Right hindlimb (tissue), 1 donor: ENCODE results near the gene RAB40C.

Experiments
- DNase-seq: peaks from one replicate; pipeline ENCODE4 v3.0.0-alpha.2; 2018

Gene RAB40C

DNA sequence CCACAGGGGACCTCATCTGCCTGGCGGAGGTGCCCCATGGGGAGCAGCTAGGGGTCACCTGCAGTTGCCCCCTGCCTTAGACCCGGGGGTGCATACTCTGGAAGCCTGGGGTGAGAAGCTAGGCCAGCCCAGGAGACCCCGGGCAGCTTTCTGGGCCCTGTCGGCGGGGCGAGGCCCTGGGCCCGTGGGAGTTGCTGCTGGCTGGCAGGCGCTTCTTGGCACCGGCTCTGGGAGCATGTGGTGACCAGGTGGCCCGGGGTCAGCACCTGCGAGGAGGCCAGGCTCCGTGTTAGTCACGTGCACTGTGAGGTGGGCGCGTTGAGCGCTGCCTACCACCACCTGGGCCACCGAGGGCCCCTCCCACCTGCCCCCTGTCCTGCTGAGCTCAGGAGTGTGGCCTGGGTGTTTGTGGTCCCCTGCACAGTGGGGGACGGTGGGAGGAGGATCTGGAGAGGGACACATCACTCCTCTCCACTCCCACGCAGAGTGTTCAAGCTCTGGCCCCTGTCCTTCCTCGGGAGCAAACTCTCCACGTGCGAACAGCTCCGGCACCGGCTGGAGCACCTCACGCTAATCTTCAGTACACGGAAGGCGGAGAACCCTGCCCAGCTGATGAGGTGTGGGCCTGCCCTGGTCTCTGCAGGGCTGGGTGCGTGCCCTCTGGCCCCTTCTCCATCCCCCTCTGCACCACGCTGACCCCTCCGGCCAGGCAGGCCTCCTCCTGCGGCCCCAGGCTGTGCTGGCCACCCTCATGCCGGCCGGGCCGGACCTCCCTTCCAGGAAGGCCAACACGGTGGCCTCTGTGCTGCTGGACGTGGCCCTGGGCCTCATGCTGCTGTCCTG, 14.3 kb upstream of the RAB40C start:
- DNase-seq: no peak

DNA sequence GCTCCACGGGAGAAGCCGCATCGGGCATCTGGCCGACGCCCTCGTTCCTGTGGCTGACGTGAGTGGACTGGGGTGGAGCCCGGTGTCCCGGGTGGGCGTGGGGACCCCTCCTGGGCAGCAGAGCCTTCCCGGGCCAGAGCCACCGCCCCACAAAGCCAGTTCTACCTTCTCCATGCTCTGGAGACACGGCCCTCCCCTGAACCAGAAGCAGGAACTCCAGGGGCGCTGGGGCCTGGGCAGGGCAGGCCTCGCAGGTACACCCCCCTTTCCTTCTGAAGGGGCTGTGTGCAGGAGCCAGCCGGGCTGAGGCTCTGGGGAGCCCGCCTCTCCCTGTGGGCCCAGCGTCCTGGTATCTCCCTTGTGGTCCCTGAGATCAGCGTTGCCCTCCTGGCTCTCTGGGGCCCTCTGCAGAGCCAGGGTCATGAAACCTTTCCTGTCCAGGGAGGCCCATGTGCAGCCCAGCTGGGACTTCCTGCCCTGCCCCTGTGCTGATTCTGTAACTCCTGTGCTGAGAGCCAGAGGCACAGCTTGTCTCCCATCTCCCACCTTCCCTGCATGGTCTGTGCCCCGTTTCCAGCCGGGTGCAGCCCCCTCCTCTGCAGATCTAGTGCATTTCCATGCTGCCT, 13.6 kb upstream of the RAB40C start:
- DNase-seq: no peak

DNA sequence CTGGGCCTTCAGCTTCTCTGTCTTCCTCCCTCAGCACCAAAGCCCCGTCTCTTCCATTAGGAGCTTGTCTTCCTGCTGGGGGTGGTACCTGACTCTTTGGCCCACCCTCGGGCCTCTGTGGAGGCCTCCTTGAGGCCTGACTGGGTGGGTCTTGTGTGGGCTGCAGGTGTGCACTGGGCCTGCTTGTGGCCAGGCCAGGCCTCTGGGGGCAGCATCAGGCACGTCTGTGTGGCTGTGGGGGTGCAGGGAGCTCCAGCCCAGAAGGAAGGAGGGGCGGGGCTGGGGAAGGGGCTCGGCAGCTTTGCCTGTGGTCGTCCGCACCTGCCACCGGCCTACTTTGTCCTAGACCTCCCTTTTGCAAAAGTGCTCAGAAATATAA, 13.1 kb upstream of the RAB40C start:
- DNase-seq: no peak

DNA sequence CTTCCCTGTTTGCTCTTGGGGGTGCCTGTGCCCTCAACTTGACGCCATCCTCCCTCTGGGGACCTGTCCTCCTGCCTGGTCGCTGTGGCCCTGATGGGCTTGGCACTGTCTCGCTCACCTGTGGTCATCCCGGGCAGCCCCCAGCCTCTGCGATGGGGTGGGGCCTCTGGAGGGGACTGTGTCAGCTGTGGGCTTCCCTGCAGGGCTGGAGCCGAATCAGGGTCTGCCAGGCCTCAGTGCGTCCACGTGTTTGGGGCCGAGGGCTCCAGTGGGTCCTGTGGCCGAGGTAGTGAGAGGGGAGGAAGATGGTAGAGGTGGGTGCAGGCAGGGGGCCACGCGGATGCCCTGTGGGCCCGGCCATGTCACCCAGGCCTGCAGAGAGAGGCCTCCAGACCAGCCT, 12.1 kb upstream of the RAB40C start:
- no peak for DNase-seq

DNA sequence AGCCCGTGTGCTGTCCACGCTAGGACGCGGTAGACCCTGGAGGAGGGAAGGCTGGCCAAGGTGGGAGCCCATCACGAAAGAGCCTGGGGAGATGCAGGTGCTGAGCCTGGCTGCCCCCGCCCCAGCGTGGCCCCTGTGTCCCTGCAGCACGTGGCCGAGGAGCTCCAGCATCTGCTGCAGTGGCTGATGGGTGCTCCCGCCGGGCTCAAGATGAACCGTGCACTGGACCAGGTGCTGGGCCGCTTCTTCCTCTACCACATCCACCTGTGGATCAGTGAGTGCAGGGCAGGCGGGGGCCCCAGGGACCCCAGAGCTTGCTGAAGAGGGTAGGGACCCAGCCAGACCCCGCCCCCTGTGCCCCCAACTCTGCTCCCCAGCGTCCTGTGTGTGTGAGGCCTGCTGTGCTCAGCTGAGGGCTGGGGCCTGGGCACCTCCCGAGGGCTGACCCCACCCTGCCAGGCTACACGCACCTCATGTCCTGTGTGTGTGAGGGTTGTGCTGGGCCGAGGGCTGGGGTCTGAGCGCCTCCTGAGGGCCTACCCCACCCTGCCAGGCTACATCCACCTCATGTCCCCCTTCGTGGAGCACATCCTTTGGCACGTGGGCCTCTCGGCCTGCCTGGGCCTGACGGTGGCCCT, 11.5 kb upstream of the RAB40C start:
- no peak for DNase-seq

DNA sequence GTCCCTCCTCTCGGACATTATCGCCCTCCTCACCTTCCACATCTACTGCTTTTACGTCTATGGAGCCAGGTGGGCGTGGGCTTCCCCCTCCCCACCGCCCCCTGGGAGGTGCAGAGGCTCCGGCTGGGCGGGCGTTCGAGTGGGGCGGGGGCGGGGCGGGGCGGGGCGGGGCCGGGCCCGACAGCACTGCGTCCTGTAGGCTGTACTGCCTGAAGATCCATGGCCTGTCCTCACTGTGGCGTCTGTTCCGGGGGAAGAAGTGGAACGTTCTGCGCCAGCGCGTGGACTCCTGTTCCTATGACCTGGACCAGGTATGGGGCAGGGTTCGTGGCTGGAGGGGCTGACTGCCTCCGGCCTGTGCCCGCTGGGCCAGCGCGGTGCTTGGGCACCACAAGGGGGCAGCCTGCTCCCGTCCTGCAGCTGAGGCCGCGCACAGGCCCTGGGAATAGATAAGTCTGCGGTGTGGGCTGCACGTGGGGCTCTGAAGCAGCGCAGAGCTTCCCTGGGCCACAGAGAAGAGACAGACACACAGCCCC, 10.9 kb upstream of the RAB40C start:
- peak; percentile 66 for DNase-seq

DNA sequence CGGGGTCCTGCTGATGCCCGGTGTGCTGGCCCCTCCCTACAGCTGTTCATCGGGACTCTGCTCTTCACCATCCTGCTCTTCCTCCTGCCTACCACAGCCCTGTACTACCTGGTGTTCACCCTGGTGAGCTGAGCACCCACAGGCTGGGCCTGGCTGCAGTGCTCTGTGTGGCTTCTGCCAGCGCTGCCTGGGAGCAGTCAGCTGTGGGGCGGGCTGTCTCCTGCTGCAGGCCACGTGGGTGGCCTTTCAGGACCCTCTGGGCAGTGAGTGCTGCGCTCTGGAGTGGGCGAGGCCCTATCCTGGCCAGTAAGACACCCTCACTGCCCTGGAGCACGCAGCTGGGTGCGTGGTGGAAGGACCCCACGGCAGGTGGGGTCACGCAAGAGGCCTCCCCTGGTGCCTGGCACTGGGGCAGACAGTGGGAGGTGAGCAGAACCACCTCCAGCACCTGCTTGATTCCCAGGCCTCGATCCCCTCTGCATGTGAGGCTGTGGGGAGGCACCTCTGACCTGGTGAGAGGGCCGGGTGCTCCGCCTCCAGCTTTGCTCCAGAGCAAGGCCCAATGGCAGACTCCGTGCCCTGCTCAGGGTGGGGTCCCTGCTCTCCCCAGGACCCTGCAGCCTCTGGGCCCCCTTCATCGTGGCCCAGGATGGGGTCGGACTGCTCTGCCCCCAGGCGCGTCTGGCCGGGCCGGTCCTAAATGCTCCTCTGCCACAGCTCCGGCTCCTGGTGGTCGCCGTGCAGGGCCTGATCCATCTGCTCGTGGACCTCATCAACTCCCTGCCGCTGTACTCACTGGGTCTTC, 9.5 kb upstream of the RAB40C start:
- DNase-seq: no peak

DNA sequence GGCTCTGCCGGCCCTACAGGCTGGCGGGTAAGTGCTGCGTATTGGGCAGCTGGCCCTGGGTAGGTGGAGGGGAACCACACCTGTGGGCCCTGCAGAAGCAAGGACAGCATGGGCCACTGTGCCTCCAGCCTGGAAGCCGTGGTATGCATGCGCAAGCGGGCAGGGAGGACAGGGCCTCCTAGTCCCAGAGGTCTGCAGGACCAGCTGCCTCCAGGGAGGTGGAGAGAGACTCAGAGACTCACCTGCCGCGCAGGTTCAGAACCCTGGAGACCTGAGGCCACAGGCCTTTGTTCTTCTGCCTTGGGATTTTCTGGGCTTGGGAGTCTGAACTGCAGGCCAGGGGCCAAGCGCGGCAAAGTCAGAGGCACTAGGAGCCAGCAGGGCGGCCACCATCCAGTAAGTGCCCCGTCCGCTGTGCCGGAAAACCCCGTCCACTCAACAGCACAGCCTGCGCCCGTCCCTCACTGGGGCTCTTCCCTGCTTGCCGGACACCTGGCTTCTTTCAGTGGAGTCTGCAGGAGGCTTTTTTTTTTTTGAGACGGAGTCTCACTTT, 8.8 kb upstream of the RAB40C start:
- no peak for DNase-seq

DNA sequence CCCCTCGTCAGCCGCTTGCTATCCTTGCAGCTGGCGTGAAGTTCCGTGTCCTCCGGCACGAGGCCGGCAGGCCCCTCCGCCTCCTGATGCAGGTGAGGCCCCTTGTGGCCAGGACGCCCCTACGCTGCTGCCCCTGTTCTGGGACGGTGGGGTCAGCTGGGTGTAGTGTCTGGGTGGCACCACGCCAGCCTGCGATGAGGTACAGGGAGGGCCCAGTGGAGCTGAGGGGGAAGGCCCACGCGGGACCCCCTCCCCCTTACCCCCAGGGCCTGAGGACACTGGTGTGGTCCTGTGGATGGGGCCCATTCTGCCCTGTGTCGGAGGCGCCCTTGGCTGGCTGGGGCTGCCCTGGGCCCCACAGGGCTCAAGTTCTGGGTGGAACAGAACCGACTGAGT, 7.7 kb upstream of the RAB40C start:
- DNase-seq: no peak

DNA sequence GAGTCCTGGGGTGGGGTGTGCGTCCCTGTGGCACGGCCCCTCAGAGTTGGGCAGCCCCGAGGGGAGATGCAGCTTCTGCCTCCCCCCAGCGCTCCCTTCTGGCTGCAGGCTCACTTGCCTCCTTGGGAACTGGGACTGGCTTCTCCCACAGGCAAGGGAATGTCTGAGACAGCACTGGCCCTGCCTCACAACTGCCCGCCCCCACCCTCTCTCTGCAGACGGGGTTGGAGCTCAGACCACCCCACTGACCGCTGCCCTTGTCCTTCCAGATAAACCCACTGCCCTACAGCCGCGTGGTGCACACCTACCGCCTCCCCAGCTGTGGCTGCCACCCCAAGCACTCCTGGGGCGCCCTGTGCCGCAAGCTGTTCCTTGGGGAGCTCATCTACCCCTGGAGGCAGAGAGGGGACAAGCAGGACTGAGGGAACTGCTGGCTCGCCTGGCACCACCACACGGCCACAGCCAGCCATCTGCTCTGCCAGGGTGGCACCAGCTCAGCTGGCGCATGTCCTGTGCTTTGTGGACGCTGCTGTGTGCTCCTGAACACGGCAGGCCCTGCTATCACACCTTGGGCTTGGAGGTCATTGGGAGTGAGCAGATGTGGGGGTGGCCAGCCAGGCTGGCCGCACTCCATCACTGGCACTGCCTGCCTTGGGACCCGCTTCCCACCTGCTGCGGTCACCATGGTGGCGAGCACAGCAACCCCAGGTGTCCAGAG, 7.1 kb upstream of the RAB40C start:
- peak; percentile 17 for DNase-seq

DNA sequence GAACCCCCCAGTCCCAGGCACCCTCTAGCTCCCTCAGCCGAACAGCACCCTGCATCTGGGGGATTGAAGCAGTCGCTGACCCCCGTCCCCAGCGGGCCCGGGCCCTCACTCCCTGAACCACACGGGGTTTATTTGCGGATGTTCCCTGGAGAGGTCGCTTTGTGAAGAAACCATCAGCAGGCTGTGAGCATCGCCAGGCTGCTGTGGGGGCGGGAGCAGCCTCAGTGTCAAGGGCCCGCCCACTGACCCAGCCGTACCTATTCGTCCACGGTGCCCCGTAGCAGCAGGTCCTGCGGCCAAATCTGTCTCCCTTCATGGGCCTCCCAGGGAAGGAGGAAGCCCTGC, 6.4 kb upstream of the RAB40C start:
- no peak for DNase-seq

DNA sequence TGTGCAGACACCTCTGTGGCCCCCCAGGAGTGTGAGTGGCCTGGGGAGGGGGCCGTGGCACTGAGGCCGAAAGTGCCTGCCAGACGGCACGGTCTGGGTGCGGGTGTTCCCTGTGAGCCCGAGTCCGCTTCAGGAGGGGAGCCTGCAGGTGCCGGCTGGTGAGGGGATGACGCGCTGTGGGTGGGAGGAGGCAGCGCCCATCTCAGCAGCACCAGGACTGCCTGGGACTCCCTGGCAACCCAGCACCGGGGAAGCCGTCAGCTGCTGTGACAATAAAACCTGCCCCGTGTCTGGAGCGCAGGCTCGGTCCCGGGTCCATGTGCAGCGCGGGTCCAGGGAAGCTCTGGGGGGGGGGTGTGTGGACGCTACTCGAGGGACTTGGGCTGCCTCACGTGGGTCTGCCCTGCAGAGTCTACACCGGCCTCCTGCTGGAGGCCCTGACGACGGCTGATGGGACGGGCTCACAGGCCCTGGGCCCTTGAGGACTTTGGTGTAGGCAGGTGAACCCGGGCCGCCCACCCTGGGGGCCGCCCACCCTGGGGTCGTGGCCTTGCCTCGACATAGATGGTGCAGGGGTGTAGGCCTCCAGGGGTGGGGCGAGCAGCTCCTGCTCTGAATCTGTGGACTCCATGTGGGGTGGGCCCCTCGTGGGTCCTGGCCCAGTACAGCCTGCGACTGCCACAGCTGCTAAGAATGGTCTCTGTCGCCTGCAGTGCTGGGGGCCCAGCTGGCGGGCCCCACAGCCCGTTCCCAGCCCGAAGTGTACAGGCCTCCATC, 5.9 kb upstream of the RAB40C start:
- peak; percentile 29 for DNase-seq

DNA sequence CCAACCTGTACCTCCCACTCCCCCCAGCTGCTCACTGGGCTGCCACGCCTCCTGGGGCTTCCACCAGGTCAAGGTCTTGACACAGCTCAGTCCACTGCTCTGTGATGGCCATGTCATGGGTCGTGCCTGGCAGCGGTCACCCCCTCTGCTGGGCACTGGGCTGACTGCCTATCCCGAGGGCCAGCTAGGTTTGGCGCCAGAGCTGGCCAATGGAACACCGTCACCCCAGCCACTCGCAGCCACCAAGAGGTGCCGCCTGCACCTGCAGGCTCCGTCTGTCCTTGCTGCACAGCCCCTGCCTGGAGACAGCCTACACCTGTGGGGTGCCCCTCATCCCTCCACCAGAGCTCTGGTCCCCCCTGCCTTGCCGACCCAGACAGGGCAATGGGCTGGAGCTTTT, 4.5 kb upstream of the RAB40C start:
- DNase-seq: peak; percentile 33

DNA sequence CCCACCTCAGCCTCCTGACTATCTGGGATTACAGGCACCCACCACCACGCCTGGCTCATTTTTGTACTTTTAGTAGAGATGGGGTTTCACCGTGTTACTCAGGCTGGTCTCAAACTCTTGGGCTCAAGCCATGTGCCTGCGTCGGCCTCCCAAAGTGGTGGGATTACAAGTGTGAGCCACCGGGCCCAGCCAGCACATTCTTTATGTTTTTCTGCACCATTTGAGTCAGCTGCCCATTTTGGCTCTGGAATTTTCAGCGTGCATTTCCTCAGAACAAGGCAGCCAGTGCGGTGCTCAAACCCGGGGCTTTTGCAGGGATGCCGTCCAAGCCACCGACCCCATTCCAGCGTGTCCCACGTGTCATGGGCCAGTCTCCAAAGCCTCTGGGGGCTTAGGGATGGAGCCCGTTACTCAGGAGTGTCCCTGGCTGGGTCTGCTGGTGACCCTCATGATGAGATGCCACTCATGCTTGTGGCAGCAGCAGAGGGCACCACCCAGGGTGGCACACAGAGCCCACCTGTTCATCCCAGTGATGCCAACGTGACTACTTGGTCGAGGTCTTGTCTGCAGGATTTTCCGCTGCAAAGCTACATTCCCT, 3.7 kb upstream of the RAB40C start:
- peak; percentile 32 for DNase-seq

DNA sequence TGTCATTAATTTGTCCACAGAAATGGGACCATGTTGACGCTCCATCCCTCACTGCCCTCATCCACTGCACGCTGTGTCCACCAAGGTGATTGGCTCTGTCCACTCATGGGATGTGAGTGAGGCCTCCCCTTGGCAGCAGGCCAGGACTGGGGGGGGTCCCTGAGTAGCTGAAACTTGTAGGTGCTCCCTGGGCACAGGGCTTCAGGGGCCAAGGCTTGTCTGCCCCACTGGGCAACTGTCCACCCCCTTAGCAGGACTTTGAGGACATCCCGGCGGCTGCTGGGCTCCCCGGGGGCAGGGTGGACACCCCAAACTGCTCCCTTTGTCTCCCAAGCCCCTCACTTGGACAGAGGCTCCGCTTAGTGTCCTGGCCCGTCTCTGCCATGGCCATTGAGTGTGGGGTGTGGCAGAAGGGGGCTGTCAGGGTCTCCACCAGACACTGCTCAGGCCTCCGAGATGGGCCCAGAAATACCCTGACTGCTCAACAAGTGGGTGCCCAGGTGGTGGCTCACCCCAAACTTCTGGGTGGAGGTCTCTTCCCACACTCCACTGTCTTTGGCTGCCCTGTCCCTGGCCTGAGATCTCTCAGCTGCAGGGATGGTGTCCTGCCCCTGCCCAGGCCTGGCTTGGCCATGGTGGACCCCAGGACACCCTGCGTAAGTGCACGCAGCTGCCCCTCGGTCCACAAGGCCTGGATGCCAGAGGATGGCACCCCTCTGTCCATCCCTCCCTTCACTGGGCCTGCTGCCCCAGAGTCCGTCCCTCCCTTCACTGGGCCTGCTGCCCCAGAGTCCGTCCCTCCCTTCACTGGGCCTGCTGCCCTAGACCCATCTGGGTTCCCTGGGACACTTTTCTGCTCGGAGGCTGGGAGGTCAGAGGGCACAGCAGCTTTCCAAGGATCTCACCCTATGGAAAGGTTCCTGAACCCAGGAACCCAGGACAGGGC, 2.9 kb upstream of the RAB40C start:
- peak; percentile 28 for DNase-seq

DNA sequence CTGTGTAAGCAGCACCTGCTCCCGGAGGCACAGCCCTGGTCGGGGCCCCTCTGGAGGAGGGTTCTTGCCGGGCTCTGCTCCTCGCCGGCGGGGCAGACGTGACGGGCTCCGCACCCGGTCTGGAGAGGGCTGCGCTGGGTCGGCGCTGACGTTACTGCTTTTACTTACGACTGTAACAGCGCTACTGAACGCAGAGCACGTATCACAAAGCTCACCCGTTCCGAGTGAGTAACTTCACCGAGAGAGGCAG, 1.3 kb upstream of the RAB40C start:
- DNase-seq: peak; percentile 63

DNA sequence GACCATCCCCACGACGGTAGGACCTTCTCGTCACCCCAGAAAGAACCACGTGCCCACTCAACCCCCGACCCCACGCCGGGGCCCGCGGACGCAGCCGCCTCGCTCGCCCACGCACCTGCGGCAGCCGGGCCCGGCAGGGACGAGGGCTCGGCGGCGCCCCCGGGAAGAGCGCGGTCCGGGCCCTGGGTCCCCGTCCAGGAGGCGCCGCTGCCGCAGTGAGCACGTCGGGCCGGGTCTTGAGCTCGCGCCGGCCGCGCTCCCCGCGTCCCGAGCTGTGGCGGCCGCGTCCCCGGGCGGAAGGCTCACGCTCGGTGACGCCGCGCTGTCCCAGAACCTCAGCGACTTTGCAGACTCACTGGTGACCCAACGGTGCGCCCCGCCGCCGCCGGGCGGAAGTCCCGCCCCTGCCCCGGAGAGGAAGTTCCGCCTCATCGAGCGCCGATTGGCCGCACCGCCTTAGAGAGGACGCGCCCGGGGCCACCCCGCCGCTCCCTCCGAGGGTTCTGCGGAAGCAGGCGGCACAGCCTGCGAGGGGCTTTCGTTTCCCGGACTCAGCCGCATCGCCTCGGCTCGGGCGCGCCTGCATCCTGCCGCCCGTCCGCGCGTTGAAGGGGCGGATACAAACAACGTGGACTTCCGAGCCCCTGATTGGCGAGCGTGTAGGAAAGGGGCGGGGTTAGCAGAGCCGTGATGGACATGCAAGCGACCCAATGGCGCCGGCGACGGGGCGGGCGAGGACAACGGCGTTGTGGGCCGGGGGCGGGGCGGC, 793 bp upstream of the RAB40C start:
- peak; percentile 98 for DNase-seq

DNA sequence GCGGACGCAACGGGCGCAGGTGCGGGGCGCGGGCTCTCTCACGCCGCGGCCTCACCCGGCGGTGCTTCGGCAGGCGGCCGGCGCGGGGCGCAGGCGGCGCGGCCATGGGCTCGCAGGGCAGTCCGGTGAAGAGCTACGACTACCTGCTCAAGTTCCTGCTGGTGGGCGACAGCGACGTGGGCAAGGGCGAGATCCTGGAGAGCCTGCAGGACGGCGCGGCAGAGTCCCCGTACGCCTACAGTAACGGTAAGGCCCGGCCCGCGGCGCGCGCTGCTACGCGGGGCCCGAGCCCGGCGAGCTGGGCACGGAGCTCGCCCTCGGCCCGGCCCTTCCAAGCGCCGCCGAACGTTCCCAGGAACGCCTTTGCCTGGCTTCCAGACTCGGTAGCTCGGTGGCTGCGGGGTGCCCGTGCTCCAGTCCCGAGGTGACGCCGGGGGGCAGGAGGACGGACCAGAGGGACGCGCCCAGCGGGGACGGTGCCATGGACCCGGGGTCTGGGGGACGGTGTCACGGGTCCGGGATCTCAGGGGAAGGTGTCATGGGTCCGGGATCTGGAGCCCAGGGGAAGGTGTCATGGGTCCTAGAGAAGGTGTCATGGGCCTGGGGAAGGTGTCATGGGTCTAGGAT, 435 bp downstream of the RAB40C start:
- no peak for DNase-seq

DNA sequence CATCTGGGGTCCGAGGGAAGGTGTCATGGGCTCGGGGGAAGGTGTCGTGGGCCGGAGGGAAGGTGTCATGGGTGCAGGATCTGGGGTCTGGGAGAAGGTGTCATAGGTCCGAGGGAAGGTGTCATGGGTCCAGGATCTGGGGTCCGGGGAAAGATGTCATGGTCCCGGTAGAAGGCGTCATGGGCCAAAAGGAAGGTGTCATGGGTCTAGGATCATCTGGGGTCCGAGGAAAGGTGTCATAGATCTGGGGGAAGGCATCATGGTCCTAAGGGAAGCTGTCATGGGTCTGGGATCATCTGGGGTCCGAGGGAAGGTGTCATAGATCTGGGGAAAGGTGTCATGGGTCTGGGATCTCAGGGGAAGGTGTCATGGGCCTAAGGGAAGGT, 942 bp downstream of the RAB40C start:
- DNase-seq: no peak
